ENCODE results near the gene ANKS3. TPM values are rescaled to one million over a fixed set of nuclear protein-coding genes. Genes with fewer than 3 reads are reported as not detected.

ANKS3 gene
- polyA plus RNA-seq, 2 donors, result 9.3 to 26.8 TPM

- Histone ChIP-seq H3K27ac (ENCODE audit: low read depth in 2 of 2, low read length in 1 of 2) (no peak overlapping the region), H3K4me3 (ENCODE audit: low read depth in 1 of 2, low read length in 2 of 2) (no peak overlapping the region), H3K27me3 (ENCODE audit: control insufficient read depth in 1 of 2, insufficient read depth in 2 of 2, low read length in 2 of 2) (no peaks in the 10 kb centered on the region), H3K36me3 (ENCODE audit: control insufficient read depth in 2 of 2, insufficient read depth in 2 of 2, low read length in 1 of 2) (peaks cover 3 to 36% of the 10 kb centered on the region in 2 donors), H3K9me3 (ENCODE audit: control insufficient read depth in 2 of 2, insufficient read depth in 1 of 2, low read depth in 1 of 2, low read length in 1 of 2) (no peaks in the 10 kb centered on the region), H3K4me1 (ENCODE audit: control insufficient read depth in 2 of 2, insufficient read depth in 2 of 2, low read length in 1 of 2) (peaks cover 0 to 5% of the 10 kb centered on the region in 2 donors)
- WGBS, 2 donors, result 93 to 96% methylated on average over 9 of the region's 9 CpGs
These were observed 56.1 kb downstream of the ANKS3 start for GRCh38 chr16:4677994-4678393.

GRCh38 chr16:4677390-4677789 lies 56.7 kb downstream of the ANKS3 start:
- H3K36me3 ChIP-seq (ENCODE audit: control insufficient read depth in 2 of 2, insufficient read depth in 2 of 2, low read length in 1 of 2), result peaks cover 3 to 32% of the 10 kb centered on the region in 2 donors

GRCh38 chr16:4676831-4677230 lies 57.2 kb downstream of the ANKS3 start:
- WGBS, 2 donors, result 74% methylated on average over 11 of the region's 11 CpGs
- H3K4me1 ChIP-seq (ENCODE audit: control insufficient read depth in 2 of 2, insufficient read depth in 2 of 2, low read length in 1 of 2), result peaks cover 0 to 5% of the 10 kb centered on the region in 2 donors
- no peak overlapping the region for H3K27ac ChIP-seq (ENCODE audit: low read depth in 2 of 2, low read length in 1 of 2)

More at GRCh38 chr16:4677390-4677789, 56.7 kb downstream of the ANKS3 start:
- Histone ChIP-seq H3K9me3 (ENCODE audit: control insufficient read depth in 2 of 2, insufficient read depth in 1 of 2, low read depth in 1 of 2, low read length in 1 of 2) (no peaks in the 10 kb centered on the region), H3K27ac (ENCODE audit: low read depth in 2 of 2, low read length in 1 of 2) (no peak overlapping the region), H3K4me3 (ENCODE audit: low read depth in 1 of 2, low read length in 2 of 2) (no peak overlapping the region), H3K4me1 (ENCODE audit: control insufficient read depth in 2 of 2, insufficient read depth in 2 of 2, low read length in 1 of 2) (peaks cover 0 to 5% of the 10 kb centered on the region in 2 donors), H3K27me3 (ENCODE audit: control insufficient read depth in 1 of 2, insufficient read depth in 2 of 2, low read length in 2 of 2) (no peaks in the 10 kb centered on the region)
- 82 to 85% methylated on average over 17 of the region's 17 CpGs for WGBS, 2 donors

DNA sequence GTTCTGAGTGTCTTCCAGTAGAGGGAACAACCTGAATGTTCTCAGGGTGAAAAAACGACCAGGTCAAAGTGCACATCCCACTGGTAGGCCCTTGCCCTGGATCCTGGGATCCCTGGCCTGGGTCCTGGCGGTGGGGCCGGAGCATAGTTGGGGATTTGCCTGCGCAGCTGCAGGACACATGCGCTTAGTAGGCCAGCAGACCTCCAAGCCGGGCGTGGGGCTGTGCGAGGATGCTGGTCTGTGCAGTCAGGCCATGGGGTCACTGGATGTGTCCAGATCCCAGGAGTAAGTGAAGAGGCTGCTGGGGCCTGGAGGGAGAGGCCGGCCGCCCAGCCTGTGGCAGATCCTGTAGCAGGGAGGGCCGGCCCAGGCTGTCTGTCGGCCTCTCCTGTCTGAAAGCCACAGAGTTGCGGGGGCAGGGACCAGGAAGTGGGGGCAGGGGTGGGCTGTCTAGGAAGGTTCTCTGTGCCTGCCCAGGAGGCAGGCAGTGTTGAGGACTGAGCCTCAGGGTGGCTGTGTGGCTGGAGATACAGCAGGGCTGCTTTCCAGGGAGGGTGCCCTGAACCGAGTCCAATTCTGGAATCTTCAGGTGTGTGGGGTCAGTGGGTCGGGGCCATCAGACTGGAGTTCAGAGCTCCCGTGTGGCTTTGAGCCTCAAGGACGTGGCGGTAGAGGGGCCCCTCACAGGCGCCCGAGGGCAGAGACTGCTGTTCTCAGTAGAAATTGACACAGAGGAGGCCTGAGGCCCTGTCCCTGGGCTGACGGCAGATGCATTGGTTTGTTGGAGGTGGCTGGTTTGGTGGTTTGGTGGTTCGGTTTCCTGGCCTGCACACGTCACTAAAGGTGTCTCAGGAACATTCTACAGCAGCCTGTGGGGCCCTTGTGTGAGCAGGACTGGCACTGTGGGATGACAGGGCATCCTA lies 57.9 kb downstream of the ANKS3 start:
- Histone ChIP-seq H3K27ac (ENCODE audit: low read depth in 2 of 2, low read length in 1 of 2) (peak overlapping the region; percentile 8 to 19), H3K36me3 (ENCODE audit: control insufficient read depth in 2 of 2, insufficient read depth in 2 of 2, low read length in 1 of 2) (peaks cover 3 to 33% of the 10 kb centered on the region in 2 donors), H3K9me3 (ENCODE audit: control insufficient read depth in 2 of 2, insufficient read depth in 1 of 2, low read depth in 1 of 2, low read length in 1 of 2) (no peaks in the 10 kb centered on the region), H3K4me3 (ENCODE audit: low read depth in 1 of 2, low read length in 2 of 2) (no peak overlapping the region), H3K27me3 (ENCODE audit: control insufficient read depth in 1 of 2, insufficient read depth in 2 of 2, low read length in 2 of 2) (no peaks in the 10 kb centered on the region), H3K4me1 (ENCODE audit: control insufficient read depth in 2 of 2, insufficient read depth in 2 of 2, low read length in 1 of 2) (peaks cover 0 to 5% of the 10 kb centered on the region in 2 donors)
- WGBS, 2 donors, result 81 to 84% methylated on average over 23 of the region's 23 CpGs

More at GRCh38 chr16:4676831-4677230, 57.2 kb downstream of the ANKS3 start:
- Histone ChIP-seq H3K4me3 (ENCODE audit: low read depth in 1 of 2, low read length in 2 of 2) (no peak overlapping the region), H3K36me3 (ENCODE audit: control insufficient read depth in 2 of 2, insufficient read depth in 2 of 2, low read length in 1 of 2) (peaks cover 3 to 32% of the 10 kb centered on the region in 2 donors), H3K27me3 (ENCODE audit: control insufficient read depth in 1 of 2, insufficient read depth in 2 of 2, low read length in 2 of 2) (no peaks in the 10 kb centered on the region), H3K9me3 (ENCODE audit: control insufficient read depth in 2 of 2, insufficient read depth in 1 of 2, low read depth in 1 of 2, low read length in 1 of 2) (no peaks in the 10 kb centered on the region)

- H3K27ac ChIP-seq (ENCODE audit: low read depth in 2 of 2, low read length in 1 of 2), result no peak overlapping the region
- H3K4me3 ChIP-seq (ENCODE audit: low read depth in 1 of 2, low read length in 2 of 2), result no peak overlapping the region
- H3K4me1 ChIP-seq (ENCODE audit: control insufficient read depth in 2 of 2, insufficient read depth in 2 of 2, low read length in 1 of 2), result peaks cover 0 to 5% of the 10 kb centered on the region in 2 donors
- WGBS, 2 donors, result 88 to 89% methylated on average over 9 of the region's 9 CpGs
- H3K36me3 ChIP-seq (ENCODE audit: control insufficient read depth in 2 of 2, insufficient read depth in 2 of 2, low read length in 1 of 2), result peaks cover 3 to 41% of the 10 kb centered on the region in 2 donors
- H3K9me3 ChIP-seq (ENCODE audit: control insufficient read depth in 2 of 2, insufficient read depth in 1 of 2, low read depth in 1 of 2, low read length in 1 of 2), result no peaks in the 10 kb centered on the region
- no peaks in the 10 kb centered on the region for H3K27me3 ChIP-seq (ENCODE audit: control insufficient read depth in 1 of 2, insufficient read depth in 2 of 2, low read length in 2 of 2)
These were observed 59.0 kb downstream of the ANKS3 start for GRCh38 chr16:4674926-4675530.

GRCh38 chr16:4673387-4674046 lies 60.6 kb downstream of the ANKS3 start:
- Histone ChIP-seq H3K36me3 (ENCODE audit: control insufficient read depth in 2 of 2, insufficient read depth in 2 of 2, low read length in 1 of 2) (peaks cover 6 to 44% of the 10 kb centered on the region in 2 donors), H3K27me3 (ENCODE audit: control insufficient read depth in 1 of 2, insufficient read depth in 2 of 2, low read length in 2 of 2) (no peaks in the 10 kb centered on the region)

DNA sequence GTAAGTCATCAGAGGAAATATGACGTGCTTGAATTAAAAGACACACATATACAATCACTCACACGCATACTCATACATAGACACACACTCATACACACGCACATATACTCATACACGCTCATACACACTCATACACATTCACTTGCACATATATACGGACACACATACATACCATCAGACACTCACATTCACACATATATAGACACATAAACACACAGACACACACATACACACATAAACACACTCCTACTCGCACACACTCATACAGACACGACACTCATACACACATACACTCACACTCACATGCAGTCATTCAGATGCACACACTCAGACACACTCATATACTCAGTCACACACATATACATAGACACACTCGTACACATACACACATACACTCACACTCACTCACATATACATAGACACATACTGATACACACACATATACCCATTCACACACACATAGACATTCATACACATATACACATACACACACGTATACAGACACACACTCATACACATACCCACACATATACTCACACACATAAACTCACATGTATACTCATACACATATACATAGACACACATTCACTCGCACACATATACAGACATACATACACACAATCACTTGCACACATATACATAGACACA lies 65.6 kb downstream of the ANKS3 start:
- Histone ChIP-seq H3K4me3 (ENCODE audit: low read depth in 1 of 2, low read length in 2 of 2) (no peak overlapping the region), H3K27ac (ENCODE audit: low read depth in 2 of 2, low read length in 1 of 2) (no peak overlapping the region), H3K4me1 (ENCODE audit: control insufficient read depth in 2 of 2, insufficient read depth in 2 of 2, low read length in 1 of 2) (peaks cover 0 to 9% of the 10 kb centered on the region in 2 donors), H3K36me3 (ENCODE audit: control insufficient read depth in 2 of 2, insufficient read depth in 2 of 2, low read length in 1 of 2) (peaks cover 13 to 54% of the 10 kb centered on the region in 2 donors), H3K9me3 (ENCODE audit: control insufficient read depth in 2 of 2, insufficient read depth in 1 of 2, low read depth in 1 of 2, low read length in 1 of 2) (no peaks in the 10 kb centered on the region), H3K27me3 (ENCODE audit: control insufficient read depth in 1 of 2, insufficient read depth in 2 of 2, low read length in 2 of 2) (no peaks in the 10 kb centered on the region)
- 95% methylated on average over 10 of the region's 10 CpGs for WGBS, 2 donors

More at GRCh38 chr16:4673387-4674046, 60.6 kb downstream of the ANKS3 start:
- no peak overlapping the region for H3K4me3 ChIP-seq (ENCODE audit: low read depth in 1 of 2, low read length in 2 of 2)
- no peaks in the 10 kb centered on the region for H3K9me3 ChIP-seq (ENCODE audit: control insufficient read depth in 2 of 2, insufficient read depth in 1 of 2, low read depth in 1 of 2, low read length in 1 of 2)
- WGBS, 2 donors, result 88% methylated on average over 31 to 33 of the region's 33 CpGs
- H3K27ac ChIP-seq (ENCODE audit: low read depth in 2 of 2, low read length in 1 of 2), result no peak overlapping the region
- H3K4me1 ChIP-seq (ENCODE audit: control insufficient read depth in 2 of 2, insufficient read depth in 2 of 2, low read length in 1 of 2), result peaks cover 0 to 2% of the 10 kb centered on the region in 2 donors

- WGBS, 2 donors, result 93 to 95% methylated on average over 20 of the region's 20 CpGs
- Histone ChIP-seq H3K4me3 (ENCODE audit: low read depth in 1 of 2, low read length in 2 of 2) (no peak overlapping the region), H3K36me3 (ENCODE audit: control insufficient read depth in 2 of 2, insufficient read depth in 2 of 2, low read length in 1 of 2) (peaks cover 11 to 47% of the 10 kb centered on the region in 2 donors), H3K27me3 (ENCODE audit: control insufficient read depth in 1 of 2, insufficient read depth in 2 of 2, low read length in 2 of 2) (no peaks in the 10 kb centered on the region), H3K27ac (ENCODE audit: low read depth in 2 of 2, low read length in 1 of 2) (no peak overlapping the region), H3K4me1 (ENCODE audit: control insufficient read depth in 2 of 2, insufficient read depth in 2 of 2, low read length in 1 of 2) (peaks cover 0 to 9% of the 10 kb centered on the region in 2 donors), H3K9me3 (ENCODE audit: control insufficient read depth in 2 of 2, insufficient read depth in 1 of 2, low read depth in 1 of 2, low read length in 1 of 2) (no peaks in the 10 kb centered on the region)
These were observed 66.7 kb downstream of the ANKS3 start for GRCh38 chr16:4667203-4667963.

All from esophagus (tissue), 2 donors.